PC-9 (cell line): ENCODE measurements around the gene ANK2. TPM values are rescaled to one million over a fixed set of nuclear protein-coding genes. Genes with fewer than 3 reads are reported as not detected.

ENCODE experiments used
- BruUV-seq: library from RNA; stranded (reverse); fragments of 400-500 nt; replicated peaks from 2 replicates; lab custom pipeline; 2021; lab: Mats Ljungman, UMichigan
- CTCF ChIA-PET: fragments of 300-600 bp; sonication (Branson Sonifier 250); formaldehyde crosslinking; loops from one replicate; lab custom pipeline; 2022; ENCODE audit warnings: antibody characterized with exemption; lab: Charles Lee
- POLR2A ChIA-PET: fragments of 300-600 bp; sonication (Branson Sonifier 250); formaldehyde crosslinking; loops from one replicate; lab custom pipeline; 2022; ENCODE audit warnings: antibody characterized with exemption; ENCODE audit not compliant: unreplicated experiment; lab: Charles Lee
- DNase-seq, 2 experiments: peaks; one replicate each; pipeline versions ENCODE4 v3.0.0 to v3.0.0-alpha.2; 2015 to 2022; ENCODE audit warnings: mixed read lengths in 1 of 2
- H2AFZ ChIP-seq: fragments of 200-600 bp; sonication (generic); 2 replicates; pipeline ENCODE4 v1.8.1; 2017; ENCODE audit warnings: antibody characterized with exemption
- H3F3A ChIP-seq: fragments of 200-600 bp; sonication (generic); 2 replicates; pipeline ENCODE4 v1.8.1; 2017; ENCODE audit warnings: antibody characterized with exemption, mild to moderate bottlenecking, low read depth; ENCODE audit not compliant: insufficient read depth
- H3K27ac ChIP-seq: fragments of 200-600 bp; sonication (generic); 2 replicates; pipeline ENCODE4 v1.6.1; 2016; ENCODE audit warnings: mixed run types
- H3K27me3 ChIP-seq: fragments of 200-600 bp; sonication (generic); 2 replicates; pipeline ENCODE4 v1.6.1; 2016; ENCODE audit warnings: low read depth, mixed run types; ENCODE audit not compliant: insufficient read depth
- H3K36me3 ChIP-seq: fragments of 200-600 bp; sonication (generic); 2 replicates; pipeline ENCODE4 v1.6.1; 2016; ENCODE audit warnings: low read depth, mixed run types
- H3K4me1 ChIP-seq: fragments of 200-600 bp; sonication (generic); replicated peaks from 2 replicates; pipeline ENCODE4 v1.6.1; 2016; ENCODE audit warnings: mixed run types; ENCODE audit not compliant: insufficient read depth
- H3K4me2 ChIP-seq: fragments of 200-600 bp; sonication (generic); 2 replicates; pipeline ENCODE4 v1.6.1; 2017; ENCODE audit warnings: mixed run types
- H3K4me3 ChIP-seq: fragments of 200-600 bp; sonication (generic); 2 replicates; pipeline ENCODE4 v1.6.1; 2016; ENCODE audit warnings: mixed run types
- H3K79me2 ChIP-seq: fragments of 200-600 bp; sonication (generic); 2 replicates; pipeline ENCODE4 v1.6.1; 2017; ENCODE audit warnings: low read depth, mixed run types
- H3K9me2 ChIP-seq: fragments of 200-600 bp; sonication (generic); 2 replicates; pipeline ENCODE4 v1.8.1; 2017; ENCODE audit warnings: mild to moderate bottlenecking; ENCODE audit not compliant: insufficient read depth
- H3K9me3 ChIP-seq: fragments of 200-600 bp; sonication (generic); 2 replicates; pipeline ENCODE4 v1.8.1; 2016; ENCODE audit warnings: low read depth; ENCODE audit not compliant: insufficient read depth
- H4K20me1 ChIP-seq: fragments of 200-600 bp; sonication (generic); 2 replicates; pipeline ENCODE4 v1.8.1; 2017; ENCODE audit not compliant: insufficient read depth
- EZH2 ChIP-seq: fragments of 200-600 bp; sonication (generic); IDR thresholded peaks from 2 replicates; pipeline ENCODE4 v1.8.0; 2017; ENCODE audit warnings: antibody characterized with exemption, low read depth
- intact Hi-C: fragments of 100-400 bp; cut with micrococcal nuclease; formaldehyde crosslinking; loops from one replicate; pipeline ENCODE4 v1.10.0; 2022; ENCODE audit not compliant: unreplicated experiment
- total RNA-seq: library from RNA; stranded (reverse); gene quantifications from 2 replicates; pipeline ENCODE4 v1.2.3, GENCODE V29; 2021
- TF ChIP-seq, protein P1 (sequence below): fragments of 200-600 bp; sonication (generic); conservative IDR thresholded peaks from 2 replicates; pipeline ENCODE4 v1.6.1; 2017; ENCODE audit warnings: mixed run types, antibody characterized with exemption, mild to moderate bottlenecking, moderate library complexity

Gene ANK2
- total RNA-seq, 1 experiment from 2014 or later = 0.61 TPM

DNA sequence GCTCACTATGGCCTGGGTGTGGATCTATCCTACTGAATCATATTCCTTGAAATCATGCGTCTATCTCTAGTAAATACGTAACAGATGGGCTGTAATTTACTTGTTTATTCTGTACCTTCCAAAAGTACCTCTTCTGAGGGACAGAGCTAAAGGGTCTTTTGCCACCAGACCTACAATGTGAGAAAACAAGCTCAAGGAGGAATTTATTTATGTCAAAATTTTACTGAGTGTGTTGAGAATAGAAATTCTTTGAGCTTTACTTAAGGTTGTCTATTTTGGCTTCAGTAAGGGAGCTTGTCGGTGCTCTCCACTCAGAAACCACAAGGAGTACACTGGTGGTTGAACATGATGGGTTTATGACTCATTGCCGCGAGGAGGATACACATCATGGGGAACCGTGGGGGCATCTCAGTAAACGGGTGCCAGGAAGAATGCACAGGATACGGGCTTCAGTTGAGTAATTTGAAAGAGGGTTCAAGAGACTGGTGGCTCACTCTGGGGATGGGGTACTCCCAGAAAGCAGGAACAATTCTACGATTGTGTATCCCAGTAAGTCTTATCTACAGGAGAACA lies 3.0 kb downstream of the ANK2 start:
- POLR2A ChIA-PET = no interaction called here
- H3K27ac ChIP-seq = no peak overlapping the region
- no peak overlapping the region for H2AFZ ChIP-seq
- no peaks in the 10 kb centered on the region for H3K9me2 ChIP-seq
- no peak overlapping the region for H3K4me3 ChIP-seq
- no peaks in the 10 kb centered on the region for H3F3A ChIP-seq
- no peaks in the 10 kb centered on the region for H3K9me3 ChIP-seq
- no peak overlapping the region for H3K4me2 ChIP-seq
- 0 out of 2 replicates have a peak, but pooled peaks cover under 1% of the 10 kb centered on the region for H3K4me1 ChIP-seq
- no peak for DNase-seq
- H3K27me3 ChIP-seq = no peaks in the 10 kb centered on the region
- H3K79me2 ChIP-seq = no peaks in the 10 kb centered on the region
- TF ChIP-seq, protein P1, sequence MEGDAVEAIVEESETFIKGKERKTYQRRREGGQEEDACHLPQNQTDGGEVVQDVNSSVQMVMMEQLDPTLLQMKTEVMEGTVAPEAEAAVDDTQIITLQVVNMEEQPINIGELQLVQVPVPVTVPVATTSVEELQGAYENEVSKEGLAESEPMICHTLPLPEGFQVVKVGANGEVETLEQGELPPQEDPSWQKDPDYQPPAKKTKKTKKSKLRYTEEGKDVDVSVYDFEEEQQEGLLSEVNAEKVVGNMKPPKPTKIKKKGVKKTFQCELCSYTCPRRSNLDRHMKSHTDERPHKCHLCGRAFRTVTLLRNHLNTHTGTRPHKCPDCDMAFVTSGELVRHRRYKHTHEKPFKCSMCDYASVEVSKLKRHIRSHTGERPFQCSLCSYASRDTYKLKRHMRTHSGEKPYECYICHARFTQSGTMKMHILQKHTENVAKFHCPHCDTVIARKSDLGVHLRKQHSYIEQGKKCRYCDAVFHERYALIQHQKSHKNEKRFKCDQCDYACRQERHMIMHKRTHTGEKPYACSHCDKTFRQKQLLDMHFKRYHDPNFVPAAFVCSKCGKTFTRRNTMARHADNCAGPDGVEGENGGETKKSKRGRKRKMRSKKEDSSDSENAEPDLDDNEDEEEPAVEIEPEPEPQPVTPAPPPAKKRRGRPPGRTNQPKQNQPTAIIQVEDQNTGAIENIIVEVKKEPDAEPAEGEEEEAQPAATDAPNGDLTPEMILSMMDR = no peak
- TF ChIP-seq EZH2 = no peak
- no TSS peak for BruUV-seq
- H4K20me1 ChIP-seq = no peaks in the 10 kb centered on the region
- CTCF ChIA-PET = no interaction called here
- intact Hi-C loops = no loop called here
- no peaks in the 10 kb centered on the region for H3K36me3 ChIP-seq

DNA sequence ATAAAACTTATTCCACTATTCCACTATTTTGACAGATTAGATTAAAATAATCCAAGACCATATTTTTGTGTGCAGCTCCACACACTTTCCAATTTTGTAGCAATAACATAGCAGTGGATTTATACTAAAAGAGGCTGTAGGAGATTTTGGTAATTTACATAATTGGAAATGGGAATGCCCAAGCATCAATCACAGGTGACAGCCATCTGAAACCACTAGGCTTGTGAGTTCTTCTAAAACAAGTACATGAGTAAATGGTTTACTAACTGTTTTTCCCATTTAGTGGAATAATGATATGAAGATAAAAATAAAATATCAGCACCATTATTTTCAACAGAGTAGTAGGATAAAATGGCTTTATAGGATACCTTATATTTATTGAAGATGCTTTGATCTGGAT lies 4.4 kb downstream of the ANK2 start:
- POLR2A ChIA-PET = no interaction called here
- DNase-seq = no peak

DNA sequence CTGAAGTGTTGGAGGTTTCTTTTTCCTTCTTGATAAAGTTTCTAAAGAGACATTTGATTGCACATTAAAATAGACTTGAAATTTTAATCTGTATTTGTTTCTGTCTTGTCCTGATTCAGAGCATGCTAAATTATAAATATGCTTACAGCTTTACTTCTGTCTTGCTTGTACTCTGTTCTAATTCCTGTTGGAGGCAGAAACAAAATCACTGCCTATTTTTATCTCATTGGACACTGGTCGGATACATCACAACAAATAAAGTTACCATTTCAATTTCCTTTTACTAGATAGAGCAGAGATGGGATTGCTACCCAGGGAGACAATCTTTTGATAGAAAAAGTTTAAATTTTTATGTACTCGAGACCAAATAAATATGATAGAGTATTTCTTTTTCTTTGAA lies 6.9 kb downstream of the ANK2 start:
- Histone ChIP-seq H2AFZ (no peak overlapping the region), H3K9me2 (no peaks in the 10 kb centered on the region), H3K79me2 (no peaks in the 10 kb centered on the region), H3K27ac (no peak overlapping the region), H3K27me3 (no peaks in the 10 kb centered on the region), H3F3A (no peaks in the 10 kb centered on the region), H3K4me1 (0 out of 2 replicates have a peak, but pooled peaks cover 3% of the 10 kb centered on the region), H3K36me3 (no peaks in the 10 kb centered on the region), H4K20me1 (no peaks in the 10 kb centered on the region), H3K4me3 (no peak overlapping the region), H3K9me3 (0 out of 2 replicates have a peak, but pooled peaks cover 3% of the 10 kb centered on the region), H3K4me2 (no peak overlapping the region)
- DNase-seq = no peak
- CTCF ChIA-PET = no interaction called here
- intact Hi-C loops = no loop called here
- no TSS peak for BruUV-seq
- TF ChIP-seq EZH2 = no peak
- TF ChIP-seq, protein P1 = no peak
- POLR2A ChIA-PET = no interaction called here

More for the DNA sequence above, 4.4 kb downstream of the ANK2 start:
- no peaks in the 10 kb centered on the region for H3K9me2 ChIP-seq
- BruUV-seq = no TSS peak
- TF ChIP-seq EZH2 = no peak
- TF ChIP-seq, protein P1 = no peak
- no peak overlapping the region for H3K27ac ChIP-seq
- H3K4me3 ChIP-seq = no peak overlapping the region
- 0 out of 2 replicates have a peak, but pooled peaks cover 3% of the 10 kb centered on the region for H3K4me1 ChIP-seq
- 0 out of 2 replicates have a peak, but pooled peaks cover 3% of the 10 kb centered on the region for H3K9me3 ChIP-seq
- H4K20me1 ChIP-seq = no peaks in the 10 kb centered on the region
- intact Hi-C loops = no loop called here
- no peaks in the 10 kb centered on the region for H3F3A ChIP-seq
- no peak overlapping the region for H3K4me2 ChIP-seq
- CTCF ChIA-PET = no interaction called here
- no peaks in the 10 kb centered on the region for H3K36me3 ChIP-seq
- no peak overlapping the region for H2AFZ ChIP-seq
- no peaks in the 10 kb centered on the region for H3K79me2 ChIP-seq
- no peaks in the 10 kb centered on the region for H3K27me3 ChIP-seq
